NCI-H774 (cell line): ENCODE measurements around the gene PLCD1.

Source experiments
- DNase-seq: peaks from one replicate; lab custom pipeline; 2025; lab: John Stamatoyannopoulos, UW

The PLCD1 gene

GRCh38 chr3:37964146-37964545 is 65.3 kb downstream of the PLCD1 start:
- no peak for DNase-seq

- DNase-seq = no peak
Observed at GRCh38 chr3:37963635-37964034, 65.8 kb downstream of the PLCD1 start.

DNA sequence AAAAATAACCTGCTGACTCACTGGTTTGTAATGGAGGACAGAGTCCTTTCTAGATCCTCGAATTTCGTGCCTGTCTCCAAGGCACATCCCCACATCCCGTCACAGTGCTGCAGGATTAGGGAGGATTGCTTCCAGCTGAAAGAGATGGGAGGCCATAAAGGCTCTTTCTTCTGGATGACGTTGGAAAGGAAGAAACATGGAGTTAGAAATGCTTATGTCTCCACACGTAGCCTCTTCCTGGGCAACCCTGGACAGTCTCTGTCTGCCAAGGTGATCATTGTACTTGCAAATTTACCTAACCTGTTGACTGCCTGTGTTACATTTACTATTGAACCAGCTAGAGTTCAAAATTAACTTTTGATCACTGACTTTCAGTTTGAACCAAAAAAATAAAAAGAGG is 66.4 kb downstream of the PLCD1 start:
- DNase-seq = no peak

GRCh38 chr3:37961622-37962431 is 67.6 kb downstream of the PLCD1 start:
- DNase-seq = no peak

GRCh38 chr3:37957539-37957936 is 71.9 kb downstream of the PLCD1 start:
- no peak for DNase-seq
